GM18517 (cell line): ENCODE results near the gene WDTC1.
"Not testable (repeated sequence)": the region's sequence is repeated elsewhere in the genome, so short reads cannot be mapped to it uniquely, and the experiment has no call there.

Source experiments
- ATAC-seq: cut with Tn5 transposase; IDR thresholded peaks from one replicate; pipeline ENCODE4 v1.9.1; 2021; ENCODE audit warnings: mild to moderate bottlenecking, moderate library complexity; ENCODE audit not compliant: unreplicated experiment

Gene WDTC1

DNA sequence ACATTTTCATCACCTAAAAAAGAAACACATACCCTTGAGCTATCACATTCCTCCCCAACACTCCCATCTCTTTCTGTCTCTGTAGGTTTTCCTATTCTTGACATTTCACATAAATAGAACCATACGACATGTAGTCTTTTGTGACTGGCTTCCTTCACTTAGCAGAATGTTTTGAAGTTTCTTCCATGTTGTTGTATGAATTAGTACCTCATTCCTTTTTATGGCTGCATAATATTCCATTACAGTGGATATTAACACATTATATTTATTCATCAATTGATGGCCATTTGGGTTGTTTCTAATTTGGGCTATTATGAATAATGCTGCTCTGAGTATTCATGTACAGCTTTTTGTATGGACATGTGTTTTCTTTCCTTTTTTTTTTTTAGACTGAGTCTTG lies 11.8 kb downstream of the WDTC1 start:
- no peak for ATAC-seq

DNA sequence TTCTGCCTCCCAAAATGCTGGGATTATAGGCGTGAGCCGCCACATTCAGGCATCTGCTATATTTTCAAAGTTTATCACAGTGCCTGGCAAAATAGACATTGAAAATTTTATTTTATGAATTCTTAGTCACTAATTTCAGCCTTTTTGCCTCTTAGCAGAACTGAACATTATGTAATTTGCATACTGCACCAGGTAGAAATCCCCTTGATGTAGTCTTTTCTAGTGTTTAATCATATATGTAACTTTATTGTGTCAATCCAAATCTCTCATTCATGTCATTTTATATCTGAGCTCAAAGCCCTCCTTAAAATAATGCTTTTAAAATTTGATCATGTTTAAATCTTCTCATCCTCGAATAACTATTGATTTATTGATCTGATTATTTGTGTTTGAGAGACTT lies 19.2 kb downstream of the WDTC1 start:
- no peak for ATAC-seq

DNA sequence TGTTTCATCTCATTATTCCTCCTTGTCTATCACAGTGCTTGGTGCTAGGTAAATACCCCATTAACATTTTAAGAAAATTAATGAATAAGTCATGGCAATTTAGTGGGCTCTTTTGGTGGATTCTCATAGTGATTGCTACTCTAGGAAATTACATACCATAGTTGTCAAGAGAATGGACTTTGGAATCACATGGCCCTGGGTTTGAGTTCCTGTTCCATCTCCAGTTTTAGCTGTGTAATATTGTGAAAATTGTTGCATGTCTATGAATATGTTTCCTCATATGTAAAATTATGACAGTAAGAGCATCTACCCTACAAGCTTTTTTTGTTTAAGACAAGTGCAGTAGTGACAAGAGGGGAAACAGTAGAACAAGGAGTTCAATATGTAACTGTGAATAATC lies 20.7 kb downstream of the WDTC1 start:
- ATAC-seq = no peak

DNA sequence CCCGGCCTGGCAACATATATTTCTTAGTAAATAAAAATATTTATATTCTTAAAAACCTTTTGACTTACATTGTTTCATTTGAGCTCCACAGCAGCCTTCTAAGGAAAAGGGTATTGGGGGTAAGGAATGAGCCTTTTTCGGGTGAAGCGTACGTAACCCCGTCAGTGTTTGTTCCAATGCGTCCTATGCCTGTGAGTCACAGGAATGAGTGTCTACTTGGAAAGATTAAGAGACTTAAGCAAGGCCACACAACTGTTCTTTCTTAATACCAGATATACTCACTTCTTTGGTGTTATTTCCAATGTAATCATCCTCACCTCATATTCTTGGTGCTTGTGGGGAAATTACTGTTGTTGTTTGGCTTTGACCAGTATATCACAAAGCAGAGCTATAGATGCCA lies 22.7 kb downstream of the WDTC1 start:
- ATAC-seq = no peak

DNA sequence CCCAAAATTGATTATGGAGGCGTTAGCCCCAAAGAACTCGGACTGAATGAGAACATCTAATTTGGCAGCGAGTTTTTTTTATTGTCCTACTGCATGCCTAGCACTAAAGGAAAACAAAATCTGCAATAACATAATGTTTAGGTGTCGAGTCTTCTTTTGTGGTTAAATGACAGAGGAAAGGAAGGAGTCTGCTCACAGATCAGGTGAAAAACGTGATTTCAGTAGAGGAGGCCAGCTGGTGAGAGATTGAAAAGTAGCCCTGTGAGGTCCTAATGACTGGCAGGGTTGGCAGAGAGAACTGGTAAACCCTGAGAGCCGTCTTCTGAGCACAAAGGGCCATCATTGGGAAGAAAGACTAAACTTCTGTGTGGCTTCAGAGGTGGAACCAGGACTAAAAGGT lies 24.2 kb downstream of the WDTC1 start:
- ATAC-seq = no peak

DNA sequence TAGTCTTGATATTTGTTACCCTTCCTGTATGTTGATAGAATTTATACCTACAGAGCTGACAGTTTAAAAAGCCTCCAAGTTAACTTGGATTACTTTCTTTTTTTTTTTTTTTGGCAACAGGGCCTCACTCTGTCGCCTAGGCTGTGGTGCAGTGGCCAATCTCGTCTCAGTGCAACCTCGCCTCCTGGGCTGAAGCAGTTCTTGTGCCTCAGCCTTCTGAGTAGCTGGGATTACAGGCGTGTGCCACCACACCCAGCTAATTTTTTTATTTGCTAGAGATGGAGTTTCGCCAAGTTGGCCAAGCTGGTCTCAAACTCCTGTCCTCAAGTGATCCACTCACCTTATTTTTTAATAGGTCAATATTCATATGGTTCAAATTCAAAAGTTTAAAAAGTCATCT lies 32.7 kb downstream of the WDTC1 start:
- ATAC-seq = no peak

DNA sequence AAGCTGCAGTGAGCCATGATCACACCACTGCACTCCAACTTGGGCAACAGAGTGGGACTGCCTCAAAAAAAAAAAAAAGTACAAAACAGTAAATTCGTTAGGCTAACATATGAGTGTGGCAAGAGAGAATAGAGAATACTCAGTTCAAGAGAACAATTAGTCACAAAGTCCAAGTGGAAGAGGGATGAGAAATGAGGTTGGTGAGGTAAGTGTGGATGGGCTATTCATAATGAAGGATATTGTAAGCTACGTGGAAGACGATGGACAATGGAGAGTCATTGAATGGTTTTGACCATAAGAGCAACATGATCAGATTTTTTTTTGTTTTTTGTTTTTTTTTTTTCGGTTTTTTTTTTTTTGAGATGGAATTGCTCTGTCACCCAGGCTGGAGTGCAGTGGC lies 34.8 kb downstream of the WDTC1 start:
- no peak for ATAC-seq

DNA sequence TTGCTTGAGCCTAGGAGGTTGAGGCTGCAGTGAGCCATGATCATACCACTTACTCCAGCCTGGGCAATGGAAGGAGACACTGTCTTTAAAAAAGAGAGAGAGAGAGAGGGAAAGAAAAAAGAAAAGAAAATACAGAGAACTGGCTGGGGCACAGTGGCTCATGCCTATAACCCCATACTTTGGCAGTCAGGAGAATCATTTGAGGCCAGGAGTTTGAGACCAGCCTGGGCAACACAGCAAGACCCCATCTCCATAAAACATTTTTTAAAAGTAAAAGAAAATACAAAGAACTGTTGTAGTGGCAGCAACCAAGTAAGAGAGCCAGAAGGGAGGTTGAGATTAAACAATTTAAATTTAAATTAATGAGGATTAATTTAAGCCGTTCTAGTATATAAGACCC lies 39.8 kb downstream of the WDTC1 start:
- ATAC-seq = no peak

DNA sequence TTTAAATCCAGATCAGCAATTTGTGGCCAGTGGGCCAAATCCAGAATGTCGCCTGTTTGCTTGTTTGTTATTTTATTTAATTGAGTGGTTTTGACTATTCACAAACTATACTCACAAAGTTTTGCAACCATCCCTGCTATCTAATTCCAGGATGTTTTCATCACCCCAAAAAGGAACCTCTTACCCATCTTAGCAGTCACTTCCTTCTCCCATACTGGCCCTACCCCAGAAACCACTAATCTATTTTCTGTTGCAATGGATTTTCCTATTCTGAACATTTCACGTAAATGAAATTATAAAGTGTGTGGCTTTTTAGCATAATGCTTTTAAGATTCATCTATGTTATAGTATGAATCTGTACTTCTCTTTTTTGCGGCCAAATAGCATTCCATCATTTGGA lies 41.3 kb downstream of the WDTC1 start:
- ATAC-seq = no peak

DNA sequence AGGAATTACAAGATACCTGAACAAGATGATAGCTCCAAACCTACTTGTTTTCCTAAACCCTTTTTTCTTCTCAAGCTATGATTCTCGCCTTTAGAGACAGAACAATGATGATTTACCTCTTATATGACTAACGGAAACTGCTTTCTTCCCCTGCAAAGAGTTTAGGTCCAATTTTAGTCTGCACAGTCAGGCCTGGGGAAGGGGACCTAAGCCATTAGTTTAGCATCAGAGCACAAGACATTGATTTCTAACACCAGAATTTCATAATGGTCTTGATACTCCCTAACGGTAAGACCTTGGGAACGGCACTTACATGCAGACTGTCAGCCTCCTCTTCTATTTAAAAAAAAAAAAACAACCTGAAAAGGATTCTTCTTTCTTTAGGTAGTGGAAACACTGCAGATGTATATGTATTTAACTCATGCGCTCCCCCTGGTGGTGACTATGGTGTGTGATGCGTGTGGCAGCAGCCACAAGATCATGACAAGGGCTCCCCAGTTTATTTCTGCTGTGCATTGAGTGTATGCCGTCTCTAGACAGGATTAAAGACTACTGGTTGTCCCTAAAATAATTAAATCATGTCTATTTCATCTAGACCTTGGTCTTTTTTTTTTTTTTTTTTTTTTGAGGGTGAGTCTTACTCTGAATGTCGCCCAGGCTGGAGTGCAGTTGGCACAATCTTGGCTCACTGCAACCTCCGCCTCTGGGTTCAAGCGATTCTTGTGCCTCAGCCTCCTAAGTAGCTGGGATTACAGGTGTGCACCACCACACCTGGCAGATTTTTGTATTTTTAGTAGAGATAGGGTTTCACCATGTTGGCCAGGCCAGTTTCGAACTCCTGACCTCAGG lies 50.2 kb downstream of the WDTC1 start:
- ATAC-seq = no peak

DNA sequence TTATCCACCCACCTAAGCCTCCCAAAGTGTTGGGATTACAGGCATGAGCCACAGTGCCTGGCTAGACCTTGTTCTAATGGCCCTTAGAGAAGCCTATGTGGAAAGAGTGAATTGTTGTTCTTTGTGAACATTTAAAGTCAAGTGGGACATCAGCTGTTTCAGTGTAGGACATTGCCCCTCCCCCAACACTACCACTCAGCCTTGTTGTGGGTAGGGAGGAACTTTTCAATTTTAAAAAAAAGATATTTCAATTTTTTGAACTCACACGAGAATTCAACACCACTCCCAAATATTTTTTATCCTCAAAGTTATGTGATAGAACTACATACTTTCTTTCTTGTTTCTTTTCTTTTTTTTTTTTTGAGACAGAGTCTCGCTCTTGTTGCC lies 50.8 kb downstream of the WDTC1 start:
- no peak for ATAC-seq

DNA sequence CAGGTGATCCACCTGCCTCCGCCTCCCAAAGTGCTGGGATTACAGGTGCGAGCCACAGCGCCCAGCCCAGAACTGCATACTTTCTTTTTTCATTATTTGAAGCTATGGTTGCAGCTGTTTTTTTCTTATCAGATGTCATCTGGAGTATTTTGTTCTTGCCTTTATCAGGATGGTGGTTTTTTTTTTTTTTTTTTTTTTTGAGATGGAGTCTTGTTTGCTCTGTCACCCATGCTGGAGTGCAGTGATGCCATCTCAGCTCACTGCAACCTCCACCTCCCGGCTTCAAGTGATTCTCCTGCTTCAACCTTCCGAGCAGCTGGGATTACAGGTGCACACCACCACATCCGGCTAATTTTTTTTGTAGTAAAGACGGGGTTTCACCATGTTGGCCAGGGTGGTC lies 51.4 kb downstream of the WDTC1 start:
- not testable (repeated sequence) for ATAC-seq

DNA sequence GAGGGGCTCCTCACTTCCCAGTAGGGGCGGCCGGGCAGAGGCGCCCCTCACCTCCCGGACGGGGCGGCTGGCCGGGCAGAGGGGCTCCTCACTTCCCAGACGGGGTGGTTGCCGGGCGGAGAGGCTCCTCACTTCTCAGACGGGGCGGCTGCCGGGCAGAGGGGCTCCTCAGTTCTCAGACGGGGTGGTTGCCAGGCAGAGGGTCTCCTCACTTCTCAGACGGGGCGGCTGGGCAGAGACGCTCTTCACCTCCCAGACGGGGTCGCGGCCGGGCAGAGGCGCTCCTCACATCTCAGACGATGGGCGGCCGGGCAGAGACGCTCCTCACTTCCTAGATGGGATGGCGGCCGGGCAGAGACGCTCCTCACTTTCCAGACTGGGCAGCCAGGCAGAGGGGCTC lies 54.7 kb downstream of the WDTC1 start:
- not testable (repeated sequence) for ATAC-seq

DNA sequence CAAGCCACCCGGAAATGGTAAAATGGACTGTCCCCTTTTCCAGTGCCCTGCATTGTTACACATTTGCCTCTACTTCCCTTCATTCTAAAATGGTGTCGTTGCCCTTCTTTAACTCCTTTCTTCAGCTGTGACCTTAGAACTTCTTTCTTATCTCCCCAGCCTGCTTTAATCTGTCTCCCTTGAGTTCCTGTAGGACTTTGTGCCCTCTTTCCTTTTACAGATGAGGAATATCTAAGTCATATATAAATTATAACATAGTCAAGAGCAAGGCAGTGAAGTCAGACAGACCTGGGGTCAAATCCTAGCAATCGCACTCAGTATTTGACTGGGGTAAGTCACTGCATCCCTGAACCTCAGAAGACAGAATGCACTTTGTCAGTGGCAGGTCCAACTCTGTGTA lies 56.1 kb downstream of the WDTC1 start:
- no peak for ATAC-seq

DNA sequence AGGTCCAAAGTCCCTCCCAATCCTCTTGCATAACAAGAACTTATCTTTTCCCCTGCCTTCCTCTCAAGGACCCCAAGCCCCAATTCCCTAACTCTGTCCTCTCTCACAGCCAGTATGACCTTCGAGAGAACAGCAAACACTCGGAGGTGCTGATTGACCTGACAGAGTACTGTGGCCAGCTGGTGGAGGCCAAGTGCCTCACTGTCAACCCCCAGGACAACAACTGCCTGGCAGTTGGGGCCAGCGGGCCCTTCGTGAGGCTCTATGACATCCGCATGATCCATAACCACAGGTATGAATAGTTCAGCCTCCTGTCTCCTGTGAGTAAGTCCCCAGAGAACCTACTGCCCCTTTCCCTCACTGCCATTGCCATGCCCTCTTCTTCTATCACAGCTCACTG lies 57.7 kb downstream of the WDTC1 start:
- no peak for ATAC-seq

DNA sequence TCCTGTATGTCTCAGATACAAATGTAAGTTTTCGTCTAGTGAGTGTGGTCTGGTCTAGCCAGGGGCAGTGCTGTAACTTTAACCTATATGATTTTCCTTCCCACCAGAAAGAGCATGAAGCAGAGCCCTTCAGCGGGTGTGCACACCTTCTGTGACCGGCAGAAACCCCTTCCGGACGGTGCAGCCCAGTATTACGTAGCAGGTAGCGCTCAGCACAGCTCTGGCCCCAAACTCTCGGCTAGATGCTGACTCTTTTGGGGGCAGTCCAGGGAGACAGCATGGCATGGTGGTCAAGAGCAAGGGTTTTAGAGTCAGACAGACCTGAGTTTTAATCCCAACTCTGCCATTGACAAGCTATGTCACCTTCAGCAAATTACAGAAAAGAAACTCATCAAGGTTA lies 59.5 kb downstream of the WDTC1 start:
- no peak for ATAC-seq

DNA sequence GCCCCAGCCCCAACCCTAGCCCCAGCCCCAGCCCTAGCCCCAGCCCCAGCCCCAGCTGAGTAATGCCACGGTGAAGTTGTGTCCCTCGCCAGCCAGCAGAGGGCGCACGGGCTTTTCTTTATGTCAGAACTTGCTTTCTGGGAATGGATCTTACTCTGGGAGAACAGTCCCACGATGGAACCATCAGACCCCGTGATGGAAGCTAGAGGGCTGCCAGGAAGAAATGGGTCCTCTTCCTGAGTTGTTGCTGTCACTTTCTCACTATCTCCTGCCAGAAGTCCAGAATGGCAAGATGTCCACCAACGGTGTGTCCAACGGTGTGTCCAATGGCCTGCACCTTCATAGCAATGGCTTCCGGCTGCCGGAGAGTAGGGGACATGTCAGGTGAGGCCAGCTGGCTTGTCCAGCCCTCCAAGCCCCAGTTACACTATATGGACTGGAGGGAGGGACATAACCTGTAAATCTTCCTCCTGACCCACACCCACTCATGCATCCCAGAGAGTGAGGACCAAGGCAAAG lies 62.4 kb downstream of the WDTC1 start:
- ATAC-seq = no peak

DNA sequence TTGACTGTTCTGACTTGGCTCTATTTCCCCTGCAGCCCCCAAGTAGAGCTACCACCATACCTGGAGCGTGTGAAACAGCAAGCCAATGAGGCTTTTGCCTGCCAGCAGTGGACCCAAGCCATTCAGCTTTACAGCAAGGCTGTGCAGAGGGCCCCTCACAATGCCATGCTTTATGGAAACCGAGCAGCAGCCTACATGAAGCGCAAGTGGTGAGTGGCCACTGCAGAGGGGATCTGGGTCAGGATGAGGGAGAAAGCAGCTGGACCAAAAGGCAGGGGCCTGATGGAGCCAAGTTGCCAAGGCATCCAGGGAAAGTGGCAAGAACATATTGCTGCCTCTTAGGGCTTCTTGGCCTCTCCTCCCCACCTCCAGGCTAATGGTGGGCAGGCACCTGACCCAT lies 63.5 kb downstream of the WDTC1 start:
- ATAC-seq = no peak

DNA sequence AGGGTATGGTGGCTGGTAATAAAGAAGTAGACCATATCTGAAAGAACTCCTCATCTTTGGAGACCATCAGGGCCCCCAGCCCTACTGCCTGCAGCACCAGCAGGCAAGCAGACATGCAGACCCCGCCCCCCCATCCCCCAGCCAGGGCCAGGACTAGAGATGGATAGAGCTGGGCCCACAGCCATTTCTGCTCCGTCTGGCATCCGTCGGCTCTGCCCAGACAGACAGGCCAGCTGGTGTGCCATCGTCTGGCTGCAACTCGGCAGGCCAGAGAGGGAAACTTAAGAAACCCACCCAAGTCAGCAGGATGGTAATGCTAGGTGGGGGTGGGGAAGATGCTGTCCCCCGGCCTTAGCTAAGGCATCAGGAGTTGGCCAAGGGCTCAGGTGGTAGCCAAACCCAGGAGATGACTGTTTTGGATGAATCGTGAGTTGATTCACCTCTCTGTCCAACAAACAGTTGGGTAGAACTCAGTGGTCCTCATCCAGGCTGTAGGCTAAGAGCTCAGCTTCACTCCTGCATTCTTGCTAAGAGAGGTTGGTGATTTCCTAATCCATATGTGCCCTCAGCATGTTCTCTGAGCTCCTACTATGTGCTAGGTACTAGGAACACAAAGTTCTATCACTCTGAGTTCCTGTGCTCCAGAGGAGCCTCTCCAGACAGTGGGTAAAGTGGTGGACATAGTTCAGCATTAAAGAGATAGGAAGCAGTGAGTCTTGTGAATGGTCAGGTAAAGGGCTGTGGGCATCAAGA lies 64.4 kb downstream of the WDTC1 start:
- ATAC-seq = no peak

DNA sequence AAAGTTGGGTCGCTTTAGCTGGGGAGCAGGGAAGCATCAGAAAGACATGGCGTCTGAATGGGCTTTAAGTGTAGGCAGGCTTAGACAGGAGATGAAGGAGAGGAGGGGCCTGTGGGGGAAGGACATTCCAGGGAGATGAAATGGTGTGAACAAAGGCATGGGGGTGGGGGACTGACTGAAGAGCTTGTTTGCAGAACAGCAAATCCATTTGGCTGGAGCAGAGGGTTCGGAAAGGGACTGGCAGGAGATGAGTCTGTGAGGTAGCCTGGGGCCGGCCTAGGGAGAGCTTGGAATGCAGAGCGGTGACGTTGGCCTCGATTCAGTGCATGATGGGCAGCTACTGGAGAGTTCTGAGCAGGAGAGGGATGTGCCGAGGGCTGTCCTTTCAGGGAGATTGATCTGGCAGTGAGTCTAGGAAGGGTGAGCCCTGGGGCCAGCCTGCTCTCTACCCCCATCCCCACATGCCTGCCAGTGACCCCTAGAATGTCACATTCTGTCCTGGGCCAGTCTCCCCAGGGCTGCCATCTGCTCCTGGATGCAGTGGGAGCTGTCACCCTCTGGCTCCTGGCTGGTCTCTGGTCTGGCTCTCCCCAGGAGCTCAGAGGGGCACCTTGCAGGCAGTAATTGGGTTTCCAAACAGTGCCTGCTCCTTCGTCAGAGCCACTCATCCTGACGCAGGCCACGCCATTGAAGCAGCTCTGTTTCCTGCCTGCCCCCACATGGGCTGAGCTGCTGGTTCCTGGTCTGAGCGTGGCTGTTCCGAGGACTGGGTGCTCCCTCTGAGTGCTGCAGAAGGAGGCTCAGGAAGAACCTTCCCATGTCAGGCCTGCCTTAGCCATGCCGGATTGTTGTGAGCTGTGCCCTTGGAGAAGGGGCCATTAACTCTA lies 65.2 kb downstream of the WDTC1 start:
- ATAC-seq = no peak

DNA sequence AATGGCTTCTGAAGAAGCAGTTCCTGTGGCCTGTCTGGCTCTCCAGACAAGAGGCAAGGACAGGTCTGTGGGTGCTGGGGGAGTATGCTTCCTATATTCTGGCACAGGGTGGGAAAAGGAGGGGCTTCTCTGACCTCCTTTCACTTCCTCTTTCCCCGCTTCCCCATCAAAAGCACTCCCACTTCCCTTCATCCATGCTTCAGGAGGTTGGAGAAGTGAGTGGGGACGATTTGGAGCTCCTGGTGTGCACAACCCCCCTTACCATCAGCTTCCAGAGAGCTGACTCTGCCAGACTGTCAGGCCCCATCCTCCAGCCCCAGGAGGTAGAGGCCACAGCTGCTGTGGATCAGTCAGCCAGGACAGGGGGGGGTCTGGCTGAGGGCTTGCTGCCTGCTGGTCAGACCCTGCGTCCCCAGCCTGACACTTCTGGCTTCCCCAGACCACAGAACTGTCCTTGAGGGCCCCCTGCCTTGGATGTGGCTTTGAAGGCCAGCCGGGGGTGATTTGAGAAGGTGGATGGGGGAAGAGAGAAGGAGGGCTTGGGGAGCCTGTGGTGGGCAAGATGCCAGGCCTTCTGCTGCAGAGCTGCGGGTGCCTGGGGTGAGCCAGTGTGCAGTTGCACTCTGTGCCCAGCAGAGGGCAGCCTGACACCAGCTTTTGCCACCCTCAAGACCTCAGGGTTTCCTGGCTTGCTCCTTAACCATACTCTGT lies 66.1 kb downstream of the WDTC1 start:
- no peak for ATAC-seq
